Dedifferentiated amniotic fluid mesenchymal stem cell (primary cell): ENCODE results near the gene TP53BP1.

Experiments used
- DNase-seq: peaks from one replicate; pipeline ENCODE4 v3.0.0-alpha.2; 2016; ENCODE audit errors: extremely low spot score

TP53BP1 gene

GRCh38 chr15:43520138-43520537 lies 27.2 kb upstream of the TP53BP1 start:
- DNase-seq, result no peak

- DNase-seq, result no peak
Measured at GRCh38 chr15:43519196-43519595, 26.2 kb upstream of the TP53BP1 start.

DNA sequence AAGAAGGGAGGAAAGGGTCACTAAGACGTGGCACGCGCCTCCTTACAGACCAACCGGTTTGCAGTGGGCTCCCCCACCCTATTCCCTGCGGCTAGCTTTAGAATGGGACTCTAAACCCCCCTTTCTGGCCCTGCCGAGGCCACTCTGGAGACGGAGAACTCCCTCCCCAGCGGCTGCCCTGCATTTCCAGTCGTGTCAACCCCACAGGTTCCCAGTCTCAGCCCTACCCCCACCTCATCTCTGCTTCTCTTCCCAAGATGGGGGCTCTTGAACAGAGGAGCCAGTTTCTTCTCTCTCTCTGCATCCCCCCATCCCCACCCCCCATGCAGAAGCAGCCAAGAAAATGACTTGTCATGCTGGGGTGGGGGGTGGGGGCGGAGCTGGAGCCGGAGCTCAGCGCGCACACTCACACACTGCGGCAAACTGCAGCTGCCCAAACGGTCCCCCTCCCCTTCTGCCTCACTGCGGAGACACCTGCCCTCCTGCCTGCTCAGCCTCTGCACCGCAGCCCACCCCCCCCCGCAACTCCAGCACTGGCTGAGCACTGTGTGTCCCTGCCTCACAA lies 25.3 kb upstream of the TP53BP1 start:
- no peak for DNase-seq

DNA sequence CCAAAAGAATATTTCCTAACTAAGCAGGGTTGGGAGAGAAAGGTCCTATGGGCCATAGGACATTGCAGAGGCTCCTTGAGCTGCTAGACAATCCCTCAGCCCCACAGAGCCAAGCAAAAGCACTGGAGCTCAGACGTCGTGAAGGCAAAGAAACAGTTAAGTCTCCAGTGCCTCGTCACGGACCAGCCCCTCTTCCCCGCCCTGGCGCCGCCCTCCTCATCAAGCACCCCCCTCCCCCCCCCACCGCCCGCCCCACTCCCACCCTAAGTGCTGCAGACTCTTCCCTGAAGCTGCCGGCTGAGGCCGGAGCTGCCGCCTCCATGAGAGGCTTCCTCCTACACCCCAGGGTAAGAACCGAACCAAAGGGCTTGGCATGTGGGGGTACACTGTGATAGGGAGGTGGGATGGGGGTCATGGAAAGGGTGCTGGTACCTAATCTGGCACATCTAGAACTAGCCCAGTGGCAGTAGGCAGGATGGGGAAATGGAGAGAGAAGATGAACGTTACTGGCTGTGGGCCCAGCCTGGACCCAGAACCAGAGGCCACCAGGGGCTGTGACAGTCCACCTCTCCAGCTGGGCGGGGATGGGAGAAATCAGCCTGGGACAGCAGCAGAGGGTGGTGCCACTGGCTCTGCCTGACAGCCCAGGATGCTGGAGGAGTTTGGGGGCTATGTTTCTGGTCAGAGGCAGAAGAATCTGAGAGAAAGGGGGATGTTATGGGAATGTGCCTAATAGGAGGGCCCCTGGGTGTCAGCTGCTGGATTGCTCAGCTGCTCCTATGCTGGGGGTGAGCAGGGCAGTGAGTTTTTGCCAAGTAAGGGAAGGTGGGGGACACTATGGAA lies 24.6 kb upstream of the TP53BP1 start, which contains the start of gene MAP1A:
Gene MAP1A, plus strand, starts transcription at position 255 of the 843 bp plus-strand sequence. CDS start 3,866 bp downstream, outside the sequence.
- DNase-seq, result peak; percentile 54

DNA sequence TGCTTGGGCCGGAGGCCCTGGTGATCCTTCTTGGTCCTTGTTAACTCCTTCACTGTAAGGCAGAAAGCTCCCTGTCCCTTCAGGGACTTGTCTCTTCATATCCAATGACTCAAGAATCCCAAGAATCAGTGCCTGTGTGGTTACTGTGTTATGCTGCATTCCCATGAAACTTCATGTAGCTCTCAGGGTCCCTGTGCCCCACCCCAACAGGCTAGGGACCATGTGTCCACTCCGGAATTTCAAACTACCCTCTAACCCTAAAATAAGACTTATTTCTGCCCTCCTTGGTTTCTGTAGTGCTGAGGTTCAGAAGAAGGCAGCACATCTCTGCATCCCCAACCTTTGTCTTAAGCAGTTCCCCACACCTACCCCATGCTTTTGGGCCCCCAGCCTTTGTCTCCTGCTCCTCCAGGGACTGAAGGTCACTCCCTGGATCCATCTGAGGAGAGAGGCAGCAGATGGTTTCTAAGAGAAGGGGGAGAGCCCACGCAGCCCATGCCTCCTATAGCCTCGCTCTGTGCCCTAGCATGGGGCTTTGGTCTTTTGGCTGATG lies 23.9 kb upstream of the TP53BP1 start:
- peak; percentile 57 for DNase-seq

DNA sequence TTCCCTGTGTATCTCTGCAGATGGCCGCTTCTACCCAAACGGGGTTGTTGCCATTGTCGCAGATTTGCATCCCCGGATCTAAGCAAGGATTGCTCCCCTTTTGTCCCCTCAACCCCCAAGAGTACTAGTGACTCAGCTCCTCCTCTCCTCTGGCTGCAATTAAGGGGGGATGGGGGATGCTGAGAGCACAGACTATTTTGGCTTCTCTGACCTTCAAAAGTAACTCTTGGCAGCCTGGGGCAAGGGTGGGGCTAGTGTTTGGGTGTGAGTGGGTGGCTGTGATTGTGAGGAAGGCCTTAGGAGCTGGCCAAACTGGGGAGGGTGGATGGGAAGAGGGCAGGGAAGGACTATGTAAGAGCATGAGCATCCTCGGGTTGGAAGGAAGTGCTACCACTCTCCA lies 23.2 kb upstream of the TP53BP1 start:
- DNase-seq, result no peak

- no peak for DNase-seq
Measured at GRCh38 chr15:43515741-43516140, 22.8 kb upstream of the TP53BP1 start.

- DNase-seq, result peak; percentile 34
Measured at GRCh38 chr15:43514241-43515057, 21.5 kb upstream of the TP53BP1 start.

DNA sequence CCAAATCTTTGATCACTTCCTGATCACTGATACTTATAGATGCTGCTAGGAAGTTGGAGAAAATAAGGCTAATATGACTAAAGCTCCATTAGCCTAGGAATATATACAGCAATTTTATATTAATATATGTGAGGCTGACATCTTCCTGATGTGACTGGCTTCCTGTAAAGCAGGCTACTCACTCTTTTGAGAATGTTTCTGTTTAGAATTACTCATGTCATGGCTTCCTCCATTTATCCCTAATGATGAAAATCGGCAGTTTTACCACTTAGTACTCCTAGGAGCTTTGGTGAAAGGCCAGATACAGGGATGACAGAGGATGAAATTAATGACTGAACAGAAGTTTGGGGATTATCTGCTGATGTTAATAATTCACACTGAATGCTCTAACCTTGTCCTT lies 20.6 kb upstream of the TP53BP1 start:
- DNase-seq, result no peak

DNA sequence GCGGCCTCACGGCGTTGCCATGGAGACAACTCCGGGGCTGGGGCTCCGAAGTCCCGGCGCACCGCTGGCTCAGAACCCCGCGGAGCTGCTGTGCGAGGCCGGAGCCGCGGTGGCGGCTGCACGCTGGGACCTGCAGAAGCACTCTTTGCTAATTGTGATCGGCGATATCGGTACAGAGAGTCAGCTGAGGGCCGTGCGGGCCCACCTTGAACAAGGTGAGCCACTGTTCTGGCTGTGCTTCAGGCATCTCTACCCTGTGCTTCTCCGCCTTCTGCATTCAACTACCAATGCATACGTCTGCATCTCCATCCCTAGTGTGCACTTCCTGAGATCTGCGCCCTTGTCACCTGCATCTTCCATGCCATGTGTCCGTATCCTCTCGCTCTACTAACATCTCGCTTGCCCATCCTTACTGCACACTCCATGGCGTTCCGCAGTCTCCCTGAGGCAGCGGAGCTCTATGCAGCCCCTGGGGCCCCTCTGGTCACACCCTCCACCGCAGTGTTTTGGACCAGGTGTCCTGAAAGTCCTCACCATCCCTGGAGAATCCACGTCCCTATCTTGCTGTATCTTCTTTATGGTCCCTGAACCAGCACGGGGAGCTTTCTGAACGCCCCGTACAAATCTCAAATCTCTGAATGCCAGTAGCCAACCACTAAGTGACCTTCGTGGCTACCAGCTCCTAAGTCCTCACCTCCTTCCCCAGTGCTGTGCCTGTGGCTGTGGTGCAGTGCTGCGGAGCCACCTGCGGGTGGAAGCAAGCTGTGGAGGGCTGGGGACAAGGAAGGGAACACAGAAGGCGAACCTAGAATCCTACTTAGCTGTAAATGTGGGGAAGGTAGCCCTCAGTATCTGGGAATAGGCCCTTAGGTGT lies 18.3 kb upstream of the TP53BP1 start:
- DNase-seq, result no peak

DNA sequence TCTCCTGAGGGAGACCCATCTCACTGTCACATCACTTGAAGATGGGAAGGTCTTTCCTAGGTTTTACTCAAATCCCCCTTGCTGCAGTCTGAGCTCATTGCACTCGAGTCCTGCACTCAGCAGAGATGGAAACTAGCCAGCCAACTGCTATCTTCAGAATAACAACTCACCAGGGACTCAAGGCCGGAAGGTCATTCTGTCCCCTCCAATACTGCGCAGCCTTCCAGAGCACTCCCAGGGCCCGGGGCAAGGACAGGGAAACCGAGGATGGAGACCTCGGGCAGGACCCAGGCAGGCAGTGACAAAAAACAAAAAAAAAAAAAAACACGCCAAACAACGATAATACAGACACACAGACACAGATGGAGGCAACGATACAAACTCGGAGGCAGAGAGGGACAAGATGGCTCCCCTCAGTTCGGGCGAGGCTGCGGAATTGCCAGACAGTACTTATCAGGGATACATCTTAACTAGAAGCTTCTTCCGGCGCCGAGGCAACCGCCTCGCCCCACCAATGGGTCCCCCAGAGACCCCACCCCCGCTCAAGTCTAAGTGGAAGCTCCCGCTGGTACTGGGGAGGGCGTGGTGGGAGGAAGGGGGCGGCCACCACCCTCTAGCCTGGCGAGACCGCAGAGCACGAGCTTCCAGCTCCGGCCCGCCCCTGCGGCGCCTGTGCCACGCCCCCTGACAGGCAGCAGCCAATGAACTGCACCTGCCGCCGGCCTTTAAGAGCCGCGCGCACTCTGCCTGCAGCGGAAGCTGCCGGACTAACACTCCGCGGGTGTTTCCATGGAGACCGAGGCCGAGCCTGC lies 17.4 kb upstream of the TP53BP1 start:
- DNase-seq, result peak; percentile 98

DNA sequence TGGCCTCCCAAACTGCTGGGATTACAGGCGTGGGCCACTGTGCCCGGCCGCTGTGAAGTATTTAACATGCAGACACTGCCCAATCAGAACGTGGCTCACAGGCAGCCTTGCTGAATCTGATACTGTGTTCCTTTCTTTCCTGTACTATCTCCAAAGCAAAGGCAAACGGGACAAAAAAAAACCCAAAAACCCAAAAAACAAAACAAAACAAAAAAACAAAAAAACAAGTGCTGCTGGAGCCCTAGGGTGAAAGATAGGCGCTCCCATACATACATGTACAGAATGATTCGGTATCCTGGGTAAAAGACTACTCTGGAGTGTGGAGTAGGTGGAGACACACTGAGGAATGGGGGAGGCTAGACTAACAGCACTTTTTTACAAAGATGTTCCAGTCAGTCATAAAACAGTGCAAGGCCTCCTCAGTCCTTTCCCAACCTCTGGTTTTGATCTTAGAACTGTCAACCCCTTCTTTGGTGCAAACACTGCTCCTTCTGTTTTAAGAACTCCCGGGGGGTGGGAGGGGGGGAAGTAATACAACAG lies 16.8 kb upstream of the TP53BP1 start:
- DNase-seq, result no peak

DNA sequence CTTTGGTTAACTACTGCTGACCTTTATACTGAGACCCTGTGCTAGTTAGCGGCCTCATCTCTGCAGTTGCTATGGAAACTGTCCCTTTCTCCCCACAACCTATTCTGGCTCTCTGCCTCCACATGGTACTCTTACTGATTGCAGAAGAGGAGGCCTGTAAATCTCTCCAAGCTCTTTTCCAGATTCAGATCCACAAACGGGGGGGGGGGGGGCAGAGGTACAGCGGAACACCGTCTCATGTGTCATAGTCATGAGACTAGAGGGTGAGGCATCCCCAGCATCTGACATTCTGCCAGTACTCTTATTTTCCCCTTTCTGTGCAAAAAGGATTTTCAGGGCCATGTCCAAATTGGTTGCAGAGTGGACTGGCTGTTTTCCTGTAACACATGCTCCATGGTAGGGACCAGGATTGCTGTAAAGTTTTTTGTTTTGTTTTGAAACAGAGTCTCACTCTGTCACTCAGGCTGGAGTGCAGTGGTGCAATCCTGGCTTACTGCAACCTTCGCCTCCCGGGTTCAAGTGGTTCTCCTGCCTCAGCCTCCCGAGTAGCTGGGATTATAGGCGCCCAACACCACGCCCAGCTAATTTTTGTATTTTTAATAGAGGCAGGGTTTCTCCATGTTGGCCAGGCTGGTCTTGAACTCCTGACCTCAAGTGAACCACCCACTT lies 16.2 kb upstream of the TP53BP1 start:
- DNase-seq, result no peak

- no peak for DNase-seq
Measured at GRCh38 chr15:43508421-43508820, 15.5 kb upstream of the TP53BP1 start.

- peak; percentile 87 for DNase-seq
Measured at GRCh38 chr15:43505738-43506137, 12.8 kb upstream of the TP53BP1 start.

DNA sequence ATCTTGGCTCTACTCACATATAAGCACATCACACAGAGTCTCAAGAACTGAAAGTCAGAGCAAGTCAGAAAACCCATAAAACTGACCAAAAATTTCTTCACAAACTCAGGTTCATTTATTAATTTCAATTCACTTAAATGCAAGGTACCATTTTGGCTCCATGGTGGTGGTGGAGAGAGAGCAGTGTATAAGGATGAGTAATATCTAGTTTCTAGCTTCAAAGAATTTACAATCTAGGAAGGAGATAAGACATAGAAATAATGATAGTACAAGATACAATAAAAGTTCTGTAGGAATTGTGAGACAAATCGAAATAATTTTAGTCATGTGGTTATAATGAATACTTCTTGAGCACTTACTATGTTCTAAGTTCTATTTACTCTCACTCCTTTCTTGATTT lies 6.7 kb upstream of the TP53BP1 start:
- DNase-seq, result no peak

GRCh38 chr15:43498990-43499389 lies 6.0 kb upstream of the TP53BP1 start:
- no peak for DNase-seq

- no peak for DNase-seq
Measured at GRCh38 chr15:43493703-43494472, 932 bp upstream of the TP53BP1 start.

DNA sequence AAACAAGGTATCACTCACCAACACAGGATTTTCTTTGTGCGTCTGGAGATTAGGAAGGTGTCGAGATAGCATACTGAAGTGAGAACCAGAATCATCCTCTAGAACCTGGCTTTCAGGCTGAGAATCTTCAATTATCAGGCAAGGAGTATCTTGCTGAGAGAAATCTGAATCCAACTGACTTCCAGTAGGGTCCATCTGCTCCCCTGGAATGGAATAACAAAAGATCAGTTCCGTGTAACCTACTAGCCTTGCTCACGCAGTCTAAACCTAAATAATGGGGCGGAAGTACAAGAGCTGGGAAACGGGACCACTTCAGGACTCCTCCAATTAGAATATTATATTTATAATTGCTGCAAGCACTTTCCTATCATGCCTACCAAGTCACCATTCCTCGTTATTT lies 690 bp downstream of the TP53BP1 start:
- DNase-seq, result no peak
